Thyroid gland (tissue), 4 donors: ENCODE measurements around the gene DPYSL5. TPM values are rescaled to one million over a fixed set of nuclear protein-coding genes. Genes with fewer than 3 reads are reported as not detected.

ENCODE experiments used
- DNase-seq, 2 donors: peaks; one replicate each; pipeline ENCODE4 v3.0.0-alpha.2; 2019
- H3K27ac ChIP-seq, 3 donors: fragments of 200-600 bp; sonication (generic); 1 replicate in 2 of 3; 2 replicates in 1 of 3; pipeline ENCODE4 v1.5.1; 2016 to 2019; ENCODE audit warnings: mild to moderate bottlenecking in 1 of 3, moderate library complexity in 1 of 3
- H3K27me3 ChIP-seq: fragments of 200-600 bp; sonication (generic); one replicate; pipeline ENCODE4 v1.5.1; 2019
- H3K36me3 ChIP-seq, 2 donors: fragments of 200-600 bp; sonication (generic); one replicate each; pipeline ENCODE4 v1.5.1; 2016 to 2019
- H3K4me1 ChIP-seq, 2 donors: fragments of 200-600 bp; sonication (generic); one replicate each; pipeline ENCODE4 v1.5.1; 2017 to 2019
- H3K4me3 ChIP-seq, 3 donors: fragments of 200-600 bp; sonication (generic); replicated peaks in 1 of 3; 1 replicate in 2 of 3; 2 replicates in 1 of 3; pipeline ENCODE4 v1.5.1; 2016; ENCODE audit warnings: mild to moderate bottlenecking in 1 of 3
- H3K9me3 ChIP-seq: fragments of 200-600 bp; sonication (generic); one replicate; pipeline ENCODE4 v1.5.1; 2017
- CTCF ChIP-seq, 6 experiments: fragments of 200-600 bp in 3 of 6; fragments of 450-650 bp in 3 of 6; sonication (generic) in 3 of 6; IDR thresholded peaks; one replicate each; pipeline ENCODE4 v1.5.1; 2016 to 2019; ENCODE audit warnings: antibody characterized with exemption in 6 of 6, mild to moderate bottlenecking in 2 of 6, inconsistent platforms in 1 of 6, moderate library complexity in 1 of 6
- POLR2A ChIP-seq, 2 donors: fragments of 450-650 bp; IDR thresholded peaks; one replicate each; pipeline ENCODE4 v1.6.1; 2017; ENCODE audit warnings: antibody characterized with exemption in 2 of 2, mild to moderate bottlenecking in 2 of 2, moderate library complexity in 1 of 2
- WGBS, 2 donors: methylation state at CpG; one replicate each; pipeline ENCODE4 v1.1.5; 2017; 5-methylcytosine and 5-hydroxymethylcytosine counted together
- intact Hi-C: fragments of 100-400 bp; cut with DNase I; formaldehyde crosslinking; loops from one replicate; pipeline ENCODE4 v1.15.1; 2023
- total RNA-seq, 4 donors: library from RNA; depleted of rRNA; stranded (reverse); fragments of >200 nt; gene quantifications; one replicate each; pipeline ENCODE4 v1.2.3, GENCODE V29; 2016

DPYSL5 gene
- total RNA-seq, 4 donors from 2014 or later, result not detected

- 46 to 64% methylated on average over 2 of the region's 2 CpGs for WGBS, 2 donors
- Histone ChIP-seq H3K9me3 (no peaks in the 10 kb centered on the region), H3K4me3 (no peak overlapping the region), H3K36me3 (no peaks in the 10 kb centered on the region), H3K4me1 (peaks cover 11 to 12% of the 10 kb centered on the region in 2 donors), H3K27ac (no peak overlapping the region), H3K27me3 (no peaks in the 10 kb centered on the region)
- TF ChIP-seq POLR2A (IDR thresholded peaks at IDR 0.05), result no peak
- no peak for TF ChIP-seq CTCF (IDR thresholded peaks at IDR 0.05)
- no peak for DNase-seq
- intact Hi-C loops, result no loop called here
These were observed 127.2 kb downstream of the DPYSL5 start for GRCh38 chr2:26975102-26975501.

GRCh38 chr2:26975656-26976055 lies 127.7 kb downstream of the DPYSL5 start:
- 47 to 50% methylated on average over 1 of the region's 1 CpG for WGBS, 2 donors
- Histone ChIP-seq H3K27me3 (no peaks in the 10 kb centered on the region), H3K4me3 (no peak overlapping the region), H3K9me3 (no peaks in the 10 kb centered on the region), H3K4me1 (peaks cover 10 to 12% of the 10 kb centered on the region in 2 donors), H3K36me3 (no peaks in the 10 kb centered on the region), H3K27ac (no peak overlapping the region)
- intact Hi-C loops, result no loop called here
- TF ChIP-seq CTCF (IDR thresholded peaks at IDR 0.05) (no peak), POLR2A (IDR thresholded peaks at IDR 0.05) (no peak)
- DNase-seq, result no peak

GRCh38 chr2:26976237-26976636 lies 128.3 kb downstream of the DPYSL5 start:
- no peak for TF ChIP-seq POLR2A (IDR thresholded peaks at IDR 0.05)
- TF ChIP-seq CTCF (IDR thresholded peaks at IDR 0.05), result no peak
- Histone ChIP-seq H3K9me3 (no peaks in the 10 kb centered on the region), H3K27ac (no peak overlapping the region), H3K4me3 (no peak overlapping the region), H3K27me3 (no peaks in the 10 kb centered on the region), H3K36me3 (no peaks in the 10 kb centered on the region), H3K4me1 (peaks cover 10% of the 10 kb centered on the region in 2 donors)
- 75 to 89% methylated on average over 5 of the region's 5 CpGs for whole genome bisulfite sequencing, 2 donors
- no peak for DNase-seq
- intact Hi-C loops, result no loop called here

GRCh38 chr2:26977012-26977411 lies 129.1 kb downstream of the DPYSL5 start:
- peaks cover 9 to 14% of the 10 kb centered on the region in 2 donors for H3K4me1 ChIP-seq
- WGBS, 2 donors, result 82 to 87% methylated on average over 2 of the region's 2 CpGs
- TF ChIP-seq POLR2A (IDR thresholded peaks at IDR 0.05) (no peak), CTCF (IDR thresholded peaks at IDR 0.05) (no peak)
- DNase-seq, result no peak
- H3K9me3 ChIP-seq, result no peaks in the 10 kb centered on the region
- intact Hi-C loops, result no loop called here
- H3K4me3 ChIP-seq, result no peak overlapping the region
- H3K27ac ChIP-seq, result no peak overlapping the region
- H3K36me3 ChIP-seq, result no peaks in the 10 kb centered on the region
- H3K27me3 ChIP-seq, result no peaks in the 10 kb centered on the region

- no peaks in the 10 kb centered on the region for H3K27me3 ChIP-seq
- WGBS, 2 donors, result 36 to 42% methylated on average over 4 of the region's 4 CpGs
- intact Hi-C loops, result no loop called here
- H3K4me3 ChIP-seq, result no peak overlapping the region
- TF ChIP-seq POLR2A (IDR thresholded peaks at IDR 0.05) (no peak), CTCF (IDR thresholded peaks at IDR 0.05) (no peak)
- H3K36me3 ChIP-seq, result no peaks in the 10 kb centered on the region
- H3K9me3 ChIP-seq, result no peaks in the 10 kb centered on the region
- H3K4me1 ChIP-seq, result peaks cover 19 to 26% of the 10 kb centered on the region in 2 donors
- peak overlapping the region; percentile 30 to 53 (median 53) for H3K27ac ChIP-seq
- DNase-seq, result peak; percentile 91
These were observed 130.2 kb downstream of the DPYSL5 start for GRCh38 chr2:26978061-26978596.
